NCI-H82 treated with DMSO at 0.1 percent for 48 hours (cell line): ENCODE results near the gene MED6.

Experiments used
- DNase-seq: peaks from one replicate; lab custom pipeline; 2025; ENCODE audit not compliant: unreplicated experiment; lab: John Stamatoyannopoulos, UW

The MED6 gene

DNA sequence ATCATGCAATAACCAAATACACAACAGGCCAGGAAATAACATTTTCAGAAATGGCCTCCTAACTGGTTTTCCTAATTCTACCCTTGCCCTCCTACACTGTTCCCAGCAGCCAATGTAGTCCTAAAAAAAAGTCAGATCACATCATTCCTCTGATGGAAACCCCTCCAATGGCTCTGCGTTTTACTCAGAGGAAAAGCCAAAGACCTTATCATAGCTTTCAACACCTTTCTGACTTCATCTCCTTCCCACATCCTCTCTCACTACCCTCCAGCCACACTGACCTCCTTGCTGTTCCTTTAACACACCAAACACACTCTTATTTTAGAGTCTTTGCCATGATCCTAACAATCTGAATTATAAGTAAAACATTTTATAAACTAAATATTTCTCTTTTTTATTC lies 1.1 kb downstream of the MED6 start:
- DNase-seq = no peak

DNA sequence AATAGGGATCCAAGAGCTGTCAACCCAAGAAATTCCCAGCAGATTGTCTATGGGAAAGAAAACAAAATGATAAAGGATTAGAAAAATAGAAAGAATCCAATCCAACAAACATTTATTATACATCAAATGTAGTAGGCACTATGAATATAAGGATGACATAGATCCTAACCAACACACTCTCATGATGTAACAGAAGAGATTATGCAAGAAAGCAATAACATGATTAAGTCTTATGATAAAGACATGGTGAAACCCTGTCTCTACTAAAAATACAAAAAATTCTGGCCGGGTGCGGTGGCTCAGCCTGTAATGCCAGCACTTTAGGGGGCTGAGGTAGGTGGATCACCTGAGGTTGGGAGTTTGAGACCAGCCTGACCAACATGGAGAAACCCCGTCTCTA lies 2.7 kb downstream of the MED6 start:
- DNase-seq = no peak

DNA sequence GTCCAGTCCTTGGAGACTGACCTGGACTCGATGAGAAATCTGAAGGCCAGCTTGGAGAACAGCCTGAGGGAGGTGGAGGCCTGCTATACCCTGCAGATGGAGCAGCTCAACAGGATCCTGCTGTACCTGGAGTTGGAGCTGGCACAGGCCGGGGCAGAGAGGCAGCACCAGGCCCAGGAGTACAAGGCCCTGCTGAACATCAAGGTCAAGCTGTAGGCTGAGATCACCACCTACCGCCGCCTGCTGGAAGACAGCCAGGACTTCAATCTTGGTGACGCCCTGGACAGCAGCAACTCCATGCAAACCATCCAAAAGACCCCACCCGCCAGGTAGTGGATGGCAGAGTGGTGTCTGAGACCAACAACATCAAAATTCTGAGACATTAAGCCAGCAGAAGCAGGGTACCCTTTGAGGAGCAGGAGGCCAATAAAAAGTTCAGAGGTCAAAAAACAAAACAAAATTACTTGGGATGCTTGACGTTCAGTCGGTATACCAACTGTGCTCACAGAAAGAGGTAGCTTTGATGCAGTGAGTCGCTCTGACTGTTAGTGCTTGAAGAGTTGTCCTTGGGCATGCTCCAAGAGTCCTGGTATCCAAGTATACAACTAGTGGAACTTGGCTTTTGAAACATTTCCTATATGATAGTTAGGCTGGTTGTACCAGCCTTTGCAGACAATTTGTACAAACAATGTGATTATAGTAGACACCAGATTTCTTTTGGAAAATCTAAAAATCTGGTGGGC lies 4.8 kb downstream of the MED6 start:
- no peak for DNase-seq

DNA sequence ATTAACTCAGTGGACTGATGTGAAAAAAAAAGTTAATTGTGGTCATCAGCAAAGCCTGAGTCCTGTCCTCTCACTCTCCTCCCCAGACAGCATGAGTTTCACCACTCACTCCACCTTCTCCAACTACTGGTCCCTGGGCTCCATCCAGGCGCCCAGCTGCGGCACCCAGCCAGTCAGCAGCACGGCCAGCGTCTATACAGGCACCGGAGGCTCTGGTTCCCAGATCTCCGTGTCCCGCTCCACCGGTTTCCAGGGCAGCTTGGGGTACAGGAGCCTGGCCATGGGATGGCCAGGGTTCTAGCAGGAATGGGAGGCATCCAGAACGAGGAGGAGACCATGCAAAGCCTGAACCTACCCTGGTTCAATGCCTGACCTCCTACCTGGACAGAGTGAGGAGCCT lies 6.0 kb downstream of the MED6 start:
- DNase-seq = no peak

DNA sequence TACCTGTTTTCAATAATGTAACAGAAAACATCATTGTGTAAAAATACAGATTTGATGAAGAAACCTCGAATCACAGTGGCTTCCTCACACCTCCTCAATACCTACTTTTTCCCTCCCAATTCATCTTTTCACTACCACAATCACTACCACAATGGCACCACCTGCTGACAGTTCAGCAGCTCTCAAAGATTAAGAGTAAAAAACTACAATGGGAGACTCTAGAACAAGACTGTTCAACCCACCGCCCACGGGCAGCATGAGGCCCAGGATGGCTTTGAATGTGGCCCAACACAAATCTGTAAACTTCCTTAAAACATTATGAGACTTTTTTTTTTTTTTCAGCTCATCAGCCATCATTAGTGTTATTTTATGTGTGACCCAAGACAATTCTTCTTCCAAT lies 15.2 kb downstream of the MED6 start:
- no peak for DNase-seq

DNA sequence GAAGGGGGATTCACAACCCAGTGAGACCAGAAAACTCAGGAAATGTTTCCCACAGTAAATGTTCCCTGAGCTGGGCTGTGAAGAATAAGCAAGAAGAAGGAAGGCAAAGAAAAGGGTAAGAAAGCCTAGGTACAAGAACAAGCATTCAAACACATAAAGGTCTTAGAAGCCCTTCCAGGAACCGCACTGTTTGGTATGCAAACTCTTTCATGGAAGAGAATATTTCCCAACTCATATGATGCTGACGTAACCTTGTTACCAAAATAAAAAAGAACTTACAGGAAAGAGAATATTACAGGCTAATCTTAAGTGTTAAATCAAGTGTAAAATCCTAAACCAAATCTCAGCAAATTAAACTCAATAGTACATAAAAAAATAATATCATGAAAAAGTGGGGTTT lies 23.6 kb downstream of the MED6 start:
- no peak for DNase-seq

DNA sequence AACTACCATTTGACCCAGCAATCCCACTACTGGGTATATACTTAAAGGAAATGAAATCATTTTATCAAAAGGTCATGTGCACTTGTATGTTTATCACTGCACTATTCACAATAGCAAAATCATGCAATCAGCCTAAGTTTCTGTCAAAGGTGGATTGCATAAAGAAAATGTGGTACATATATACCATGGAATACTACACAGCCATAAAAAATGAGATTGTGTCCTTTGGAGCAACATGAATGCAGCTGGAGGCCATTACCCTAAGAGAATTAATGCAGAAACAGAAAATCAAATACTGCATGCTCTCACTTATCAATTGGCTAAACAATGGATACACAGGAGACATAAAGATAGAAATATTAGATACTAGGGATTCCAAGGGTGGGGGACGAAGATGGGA lies 27.4 kb downstream of the MED6 start:
- DNase-seq = no peak

DNA sequence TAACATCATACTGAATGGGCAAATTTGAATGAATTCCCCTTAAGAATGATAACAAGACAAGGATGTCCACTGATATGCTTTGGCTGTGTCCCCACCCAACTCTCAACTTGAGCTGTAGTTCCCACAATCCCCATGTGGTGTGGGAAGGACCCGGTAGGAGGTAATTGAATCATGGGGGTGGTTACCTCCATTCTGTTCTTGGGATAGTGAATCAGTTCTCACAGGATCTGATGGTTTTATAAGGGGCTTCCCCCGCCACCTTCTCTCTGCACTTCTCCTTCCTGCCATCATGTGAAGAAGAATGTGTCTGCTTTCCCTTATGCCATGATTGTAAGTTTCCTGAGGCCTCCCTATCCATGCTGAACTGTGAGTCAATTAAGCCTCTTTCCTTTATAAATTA lies 29.3 kb downstream of the MED6 start:
- no peak for DNase-seq

DNA sequence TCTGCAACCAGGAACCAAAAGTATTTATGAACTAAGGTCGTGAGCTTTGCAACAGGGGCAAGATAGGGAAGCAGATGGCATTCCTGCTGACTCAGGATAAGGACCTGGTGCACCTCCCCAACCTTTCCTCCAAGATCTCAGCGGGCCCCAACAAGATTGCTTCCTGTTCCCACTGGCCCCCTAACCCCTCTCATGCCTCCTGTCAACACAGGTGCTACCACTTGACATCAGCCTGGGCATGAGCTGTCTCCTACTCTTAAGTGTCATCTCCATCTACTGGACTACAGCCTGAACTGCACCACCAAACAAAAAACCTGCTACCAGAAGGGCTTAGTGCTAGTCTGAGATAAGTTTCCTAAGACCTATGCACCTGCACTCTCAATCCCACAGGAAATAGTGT lies 32.7 kb downstream of the MED6 start:
- DNase-seq = no peak

DNA sequence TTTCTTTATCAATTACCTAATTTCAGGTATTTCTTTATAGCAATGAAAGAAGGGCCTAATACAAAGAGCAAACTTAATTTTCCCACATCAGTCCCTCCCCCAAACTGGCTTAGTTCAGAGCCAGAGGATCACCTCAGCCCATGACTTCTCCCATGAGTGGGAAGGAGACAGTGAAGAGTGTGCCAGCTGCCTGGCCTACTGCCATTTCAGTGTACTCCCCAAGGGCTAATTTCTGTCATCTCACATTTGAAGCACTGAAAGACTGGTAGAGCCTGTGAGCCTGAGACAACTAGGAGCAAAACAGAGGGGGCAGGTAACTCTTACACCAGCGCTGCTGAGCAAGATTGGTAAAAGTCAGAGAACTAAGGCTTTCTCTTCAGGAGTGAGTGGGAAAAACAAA lies 36.6 kb downstream of the MED6 start:
- no peak for DNase-seq

DNA sequence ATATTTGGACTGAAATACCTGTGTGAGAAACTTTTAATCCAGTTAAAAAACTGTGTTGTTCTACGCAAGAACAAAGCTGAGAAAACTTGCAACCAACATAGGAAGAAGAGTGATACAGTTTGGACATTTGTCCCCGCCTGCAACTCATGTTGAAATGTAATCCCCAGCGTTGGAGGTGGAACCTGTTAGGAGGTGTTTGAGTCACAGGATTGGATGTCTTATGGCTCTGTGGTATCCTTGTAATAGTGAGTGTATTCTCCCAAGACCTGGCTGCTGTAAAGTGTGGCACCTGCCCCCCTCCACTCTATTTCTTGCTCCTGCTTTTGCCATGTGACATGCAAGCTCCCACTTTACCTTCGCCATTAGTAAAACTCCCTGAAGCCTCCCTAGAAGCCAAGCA lies 37.0 kb downstream of the MED6 start:
- DNase-seq = no peak

DNA sequence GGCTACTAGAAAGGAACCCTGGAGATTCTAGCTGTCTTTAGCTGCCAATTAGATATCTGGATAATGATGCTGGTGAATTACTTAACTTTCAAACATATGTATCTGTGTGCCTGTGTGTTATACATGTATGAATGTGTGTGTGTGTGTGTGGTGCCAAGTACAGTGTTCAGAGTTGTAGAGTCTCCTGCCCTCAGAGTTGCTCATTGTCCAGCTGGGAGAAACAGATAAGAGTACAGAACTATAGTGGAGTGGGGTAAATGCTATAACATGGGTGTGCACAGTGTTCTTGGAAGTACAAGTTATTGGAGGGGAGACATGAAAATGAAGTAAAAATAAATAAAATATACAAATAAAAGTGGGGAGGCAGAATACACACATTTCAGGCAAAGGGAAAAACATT lies 42.1 kb downstream of the MED6 start:
- DNase-seq = no peak

DNA sequence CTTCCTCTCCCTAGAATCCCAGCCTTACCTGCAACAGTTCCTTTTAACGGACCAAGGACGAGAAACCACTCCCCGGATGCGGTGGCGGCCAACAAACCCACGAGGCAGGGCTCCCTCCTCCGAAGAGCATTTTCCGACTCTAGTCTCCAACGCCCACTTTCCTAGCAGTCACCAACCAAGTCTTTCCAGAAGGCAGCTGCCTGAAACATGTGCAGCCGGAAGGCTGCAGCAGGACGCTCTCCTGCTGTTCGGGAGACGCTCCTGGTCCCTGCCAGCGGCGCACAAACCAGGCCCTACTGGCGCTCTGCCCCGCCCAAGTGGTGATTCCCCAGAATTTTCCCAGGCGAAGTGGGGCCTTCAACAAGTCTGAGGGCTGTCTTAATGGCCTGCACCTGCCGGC lies 44.6 kb downstream of the MED6 start:
- no peak for DNase-seq

DNA sequence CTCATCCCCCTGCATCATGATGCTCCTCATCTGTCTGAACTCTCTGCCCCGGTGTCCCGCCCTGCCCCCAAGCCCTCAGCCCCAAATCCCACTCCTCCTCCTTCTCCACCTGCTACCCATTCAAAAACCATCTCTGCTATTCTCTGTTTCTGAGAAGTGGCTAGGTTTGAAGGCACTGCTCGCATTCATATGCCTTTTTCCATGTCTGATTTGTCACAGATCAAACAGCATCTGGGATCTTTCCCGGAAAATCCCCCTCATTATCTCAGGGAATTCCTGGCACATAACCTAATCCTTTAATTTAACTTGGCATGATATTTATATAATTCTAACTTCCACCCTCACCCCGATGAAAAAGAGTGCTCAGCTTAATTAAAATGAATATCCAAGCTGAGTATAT lies 62.4 kb downstream of the MED6 start:
- DNase-seq = no peak

DNA sequence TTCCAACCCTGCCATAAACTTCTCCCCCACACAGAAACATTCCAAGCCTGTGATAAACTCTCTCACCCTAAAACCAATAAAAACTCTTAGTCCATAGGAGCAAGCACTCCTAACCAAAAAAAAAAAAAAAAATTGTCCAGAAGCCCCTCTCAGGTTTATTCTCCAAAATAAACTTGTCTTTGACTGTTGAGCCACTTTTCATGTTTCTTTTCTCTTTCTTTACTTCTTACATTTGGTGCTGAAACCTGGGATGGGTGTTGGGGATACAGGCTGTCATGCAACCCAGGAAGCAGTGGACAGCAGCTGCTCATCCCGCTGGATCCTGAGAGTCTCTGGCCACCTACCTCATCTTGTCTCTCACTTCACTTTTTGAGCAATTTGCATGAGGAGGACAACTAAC lies 63.6 kb downstream of the MED6 start:
- DNase-seq = no peak

DNA sequence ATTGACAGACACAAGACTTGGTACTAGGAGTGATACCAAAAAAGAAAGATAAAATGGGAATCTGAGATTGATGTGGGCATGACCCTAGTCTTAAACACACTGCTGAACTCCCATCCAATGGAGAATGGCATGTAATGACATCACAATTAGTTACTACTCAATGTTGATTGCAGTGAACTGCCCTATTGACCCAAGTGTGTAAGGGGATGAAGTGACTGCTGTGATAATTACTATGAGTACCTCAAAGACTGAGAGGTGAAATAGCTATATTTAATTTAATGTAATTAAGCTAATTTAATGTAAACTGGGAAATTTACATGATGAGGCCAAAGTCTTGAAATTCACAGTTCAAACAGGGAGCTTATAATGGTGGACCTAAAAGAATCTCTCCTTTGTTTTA lies 65.6 kb downstream of the MED6 start, which contains the start of gene ADAM20:
TSS of gene ADAM20 (minus strand) at position 101 of the 400 bp plus-strand sequence. CDS start 10,247 bp downstream, outside the sequence.
- DNase-seq = no peak
